ENCODE data around the gene PITRM1.

Gene PITRM1

DNA sequence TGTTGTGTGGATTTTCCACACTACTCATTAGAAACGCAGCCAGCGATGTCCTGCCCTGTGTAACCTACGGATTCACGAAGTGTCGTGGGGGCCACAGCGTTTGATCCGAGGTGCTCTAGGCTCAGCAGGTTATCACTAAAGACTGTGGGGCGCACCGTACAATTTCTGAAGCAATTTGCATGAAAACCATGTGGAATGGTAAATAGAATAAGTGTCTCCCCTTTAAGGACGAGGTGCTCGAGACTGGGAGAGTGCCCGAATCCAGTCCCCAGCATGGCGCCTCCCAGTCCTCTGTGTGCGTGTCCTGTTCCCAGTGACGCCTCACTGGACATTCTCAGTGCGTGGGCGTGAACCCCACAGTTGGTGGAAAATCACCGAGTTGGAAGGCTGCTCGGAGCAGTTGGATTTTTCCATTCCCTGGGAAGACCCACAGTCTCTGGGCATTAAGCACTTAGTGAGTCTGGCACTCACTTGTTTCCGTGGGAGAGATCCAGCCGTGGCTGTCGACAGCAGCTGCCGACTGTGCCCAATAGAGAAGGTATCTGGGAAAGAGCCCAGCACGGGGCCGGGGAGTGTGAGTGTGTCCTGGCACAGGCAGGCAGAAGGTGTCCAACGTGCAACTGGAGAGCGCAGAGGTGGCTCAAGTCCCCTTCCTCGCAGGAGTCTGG, 68.2 kb downstream of the PITRM1 start:
- no peak for DNase-seq (ENCODE audit: low read depth)
- no peak overlapping the region for H3K4me3 ChIP-seq (ENCODE audit: low read length)
- TF ChIP-seq, protein P1, sequence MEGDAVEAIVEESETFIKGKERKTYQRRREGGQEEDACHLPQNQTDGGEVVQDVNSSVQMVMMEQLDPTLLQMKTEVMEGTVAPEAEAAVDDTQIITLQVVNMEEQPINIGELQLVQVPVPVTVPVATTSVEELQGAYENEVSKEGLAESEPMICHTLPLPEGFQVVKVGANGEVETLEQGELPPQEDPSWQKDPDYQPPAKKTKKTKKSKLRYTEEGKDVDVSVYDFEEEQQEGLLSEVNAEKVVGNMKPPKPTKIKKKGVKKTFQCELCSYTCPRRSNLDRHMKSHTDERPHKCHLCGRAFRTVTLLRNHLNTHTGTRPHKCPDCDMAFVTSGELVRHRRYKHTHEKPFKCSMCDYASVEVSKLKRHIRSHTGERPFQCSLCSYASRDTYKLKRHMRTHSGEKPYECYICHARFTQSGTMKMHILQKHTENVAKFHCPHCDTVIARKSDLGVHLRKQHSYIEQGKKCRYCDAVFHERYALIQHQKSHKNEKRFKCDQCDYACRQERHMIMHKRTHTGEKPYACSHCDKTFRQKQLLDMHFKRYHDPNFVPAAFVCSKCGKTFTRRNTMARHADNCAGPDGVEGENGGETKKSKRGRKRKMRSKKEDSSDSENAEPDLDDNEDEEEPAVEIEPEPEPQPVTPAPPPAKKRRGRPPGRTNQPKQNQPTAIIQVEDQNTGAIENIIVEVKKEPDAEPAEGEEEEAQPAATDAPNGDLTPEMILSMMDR (IDR thresholded peaks at IDR 0.05; ENCODE audit: insufficient read depth, low read depth, low read length, missing control alignments) = no peak

DNA sequence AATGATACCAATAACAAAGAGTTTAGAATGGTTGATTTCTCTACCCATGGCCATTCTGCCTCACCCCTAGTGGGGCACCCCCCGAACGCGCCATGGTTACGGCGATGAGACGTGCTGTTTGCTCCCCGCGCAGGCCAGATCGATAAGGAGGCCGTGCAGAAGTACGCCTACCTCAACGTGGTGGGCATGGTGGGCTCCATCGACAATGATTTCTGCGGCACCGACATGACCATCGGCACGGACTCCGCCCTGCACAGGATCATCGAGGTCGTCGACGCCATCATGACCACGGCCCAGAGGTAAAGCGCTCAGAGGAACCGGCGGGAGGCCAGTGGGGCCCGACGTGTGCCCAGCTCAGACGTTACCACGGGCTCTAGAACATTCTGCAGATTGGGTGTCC, 68.9 kb downstream of the PITRM1 start:
- TF ChIP-seq, protein P1 (IDR thresholded peaks at IDR 0.05; ENCODE audit: insufficient read depth, low read depth, low read length, missing control alignments) = no peak
- no peak for DNase-seq (ENCODE audit: low read depth)
- no peak overlapping the region for H3K4me3 ChIP-seq (ENCODE audit: low read length)

DNA sequence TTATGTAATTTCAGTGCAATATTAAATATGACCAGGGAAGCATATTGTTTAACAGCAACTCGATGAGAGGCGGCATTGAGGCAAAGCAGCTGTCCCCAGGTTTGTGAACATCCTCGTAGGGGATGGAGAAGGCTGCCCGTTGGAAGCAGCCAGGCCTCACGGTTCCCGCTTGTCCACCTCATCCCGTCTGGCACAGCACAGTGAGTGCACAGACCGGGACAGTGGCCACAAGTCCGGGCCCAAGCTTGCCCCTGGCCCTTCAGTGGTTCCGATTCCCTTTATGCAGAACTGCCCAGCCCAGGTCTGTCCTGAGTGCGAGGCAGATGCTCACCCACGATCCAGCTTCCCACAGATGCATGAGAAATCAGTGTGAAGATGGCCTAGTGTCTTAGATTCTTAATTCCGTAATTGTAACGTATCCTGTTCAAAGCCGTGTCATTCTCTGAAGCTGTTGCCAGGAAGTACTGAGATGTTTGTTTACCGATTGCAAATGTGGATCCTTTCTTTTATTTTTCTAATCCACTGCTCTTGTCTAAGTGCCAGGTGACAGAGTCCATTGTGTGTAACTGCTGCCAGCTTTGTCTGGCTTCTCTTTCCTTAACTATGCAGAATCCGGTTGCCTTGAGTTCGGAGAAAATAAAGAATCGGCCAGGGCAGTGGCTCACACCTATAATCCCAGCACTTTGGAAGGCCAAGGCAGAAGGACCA, 69.7 kb downstream of the PITRM1 start:
- DNase-seq (ENCODE audit: low read depth) = peak; percentile 20
- TF ChIP-seq, protein P1 (IDR thresholded peaks at IDR 0.05; ENCODE audit: insufficient read depth, low read depth, low read length, missing control alignments) = no peak
- no peak overlapping the region for H3K4me3 ChIP-seq (ENCODE audit: low read length)

DNA sequence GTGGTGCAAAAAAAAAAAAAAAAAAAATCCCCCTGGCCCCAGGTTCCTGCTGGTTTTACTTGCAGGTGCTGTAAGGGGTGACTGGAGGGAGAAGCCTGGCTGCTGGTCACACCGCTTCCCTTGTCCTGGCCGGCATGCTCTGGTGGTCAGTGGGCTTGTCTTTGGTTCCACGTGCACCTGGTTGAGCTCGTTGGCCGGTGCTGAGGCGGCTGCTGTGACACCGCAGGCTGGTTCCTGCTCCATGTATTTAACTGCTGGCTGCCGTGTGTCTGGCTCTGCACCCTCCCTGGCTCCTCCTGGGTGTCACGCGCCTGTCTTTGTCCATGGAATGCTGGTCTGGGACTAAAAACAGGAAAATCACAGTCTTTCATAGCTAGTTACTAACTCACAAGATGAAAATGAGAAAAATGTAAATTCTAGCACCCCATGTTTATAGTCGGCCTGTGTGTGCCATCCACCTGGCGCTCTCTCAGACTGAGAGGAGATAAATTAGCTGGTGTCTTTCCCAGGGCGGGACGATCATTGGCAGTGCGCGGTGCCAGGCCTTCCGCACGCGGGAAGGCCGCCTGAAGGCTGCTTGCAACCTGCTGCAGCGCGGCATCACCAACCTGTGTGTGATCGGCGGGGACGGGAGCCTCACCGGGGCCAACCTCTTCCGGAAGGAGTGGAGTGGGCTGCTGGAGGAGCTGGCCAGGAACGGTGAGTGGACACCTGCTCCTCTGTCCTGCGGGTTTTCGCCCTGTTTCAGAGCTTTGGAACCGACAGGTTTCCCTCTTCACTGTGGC, 71.5 kb downstream of the PITRM1 start:
- no peak overlapping the region for H3K4me3 ChIP-seq (ENCODE audit: low read length)
- DNase-seq (ENCODE audit: low read depth) = no peak
- TF ChIP-seq, protein P1 (IDR thresholded peaks at IDR 0.05; ENCODE audit: insufficient read depth, low read depth, low read length, missing control alignments) = no peak

DNA sequence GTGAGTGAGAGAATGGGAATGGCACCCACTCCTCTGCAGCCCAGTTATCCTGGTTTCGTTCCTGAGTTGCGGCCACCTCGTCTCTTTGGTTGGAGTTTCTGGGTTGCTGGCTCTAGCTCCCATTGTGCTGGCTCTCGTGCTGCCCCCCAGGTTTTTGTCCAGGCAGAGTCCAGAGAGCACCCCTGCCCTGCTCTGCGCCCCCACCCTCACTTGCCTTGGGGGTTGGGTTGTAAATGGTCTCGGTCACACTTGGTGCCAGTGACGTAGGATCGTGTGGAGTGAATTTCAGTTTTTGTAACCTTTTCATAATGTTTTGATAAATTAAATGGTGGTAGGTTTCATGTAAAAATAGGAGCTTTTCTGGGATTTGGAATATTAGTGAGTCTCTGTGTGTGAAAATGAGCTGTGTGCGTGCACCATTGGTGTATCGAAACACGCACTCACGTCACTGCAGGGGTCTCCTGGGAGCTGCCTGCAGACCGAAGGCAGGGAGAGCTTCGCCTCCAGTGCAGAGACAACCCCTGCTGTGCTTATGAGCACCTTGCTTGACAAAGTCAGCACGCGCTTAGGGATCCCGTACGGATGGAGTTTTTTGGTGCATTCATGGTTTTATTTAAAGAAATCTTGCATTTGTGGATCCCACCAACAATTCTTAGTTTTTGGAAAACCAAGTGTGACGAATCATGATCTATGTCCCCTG, 72.3 kb downstream of the PITRM1 start:
- DNase-seq (ENCODE audit: low read depth) = no peak
- H3K4me3 ChIP-seq (ENCODE audit: low read length) = no peak overlapping the region
- TF ChIP-seq, protein P1 (IDR thresholded peaks at IDR 0.05; ENCODE audit: insufficient read depth, low read depth, low read length, missing control alignments) = no peak

DNA sequence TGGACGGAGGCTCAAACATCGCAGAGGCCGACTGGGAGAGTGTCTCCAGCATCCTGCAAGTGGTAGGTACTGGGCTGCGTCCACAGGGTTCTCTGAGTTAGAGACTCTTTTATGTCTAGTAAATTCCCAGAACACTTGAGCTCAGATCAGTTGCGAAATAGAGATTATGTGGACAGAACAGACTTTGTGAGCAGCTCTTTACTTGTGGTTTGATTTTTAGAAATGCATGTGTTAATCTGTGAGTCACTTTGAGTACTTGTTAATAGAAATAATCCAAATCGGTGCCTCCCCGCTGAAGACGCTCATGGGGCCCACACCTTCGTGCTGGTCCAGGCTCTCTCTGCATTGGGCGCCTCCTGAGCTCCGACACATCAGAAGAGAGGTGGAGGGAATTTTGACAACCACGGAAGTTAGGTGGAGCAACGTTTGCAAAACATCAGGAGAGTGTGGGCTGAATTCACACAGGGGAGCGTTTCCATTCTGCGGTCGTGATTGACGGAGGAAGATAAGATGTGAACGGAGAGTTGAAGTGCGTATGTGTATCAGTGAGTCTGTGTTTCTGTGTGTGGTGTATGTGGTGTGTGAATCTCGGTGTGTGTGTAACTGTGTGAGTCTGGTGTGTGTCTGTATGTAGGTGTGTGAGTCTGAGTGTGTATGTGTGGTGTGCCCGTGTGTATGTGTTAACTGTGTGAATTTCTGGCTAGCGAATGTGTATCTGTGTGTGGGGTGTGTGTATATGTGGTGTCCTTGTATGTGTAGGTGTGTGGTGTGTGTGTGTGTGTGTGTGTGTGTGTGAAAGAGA, 73.1 kb downstream of the PITRM1 start:
- H3K4me3 ChIP-seq (ENCODE audit: low read length) = no peak overlapping the region
- TF ChIP-seq, protein P1 (IDR thresholded peaks at IDR 0.05; ENCODE audit: insufficient read depth, low read depth, low read length, missing control alignments) = no peak
- peak; percentile 86 for DNase-seq (ENCODE audit: low read depth)
